SK-N-SH (cell line): Measurements from ENCODE around the gene LGI4. TPM values are rescaled to one million over a fixed set of nuclear protein-coding genes. Genes with fewer than 3 reads are reported as not detected.

Experiments used
- CTCF ChIA-PET: fragments of 300-600, 350-600 bp; formaldehyde crosslinking; extraction: SDS; loops from one replicate; lab custom pipeline; 2021; lab: Yijun Ruan, JAX
- POLR2A ChIA-PET: fragments of 350-600 bp; sonication (Branson Sonifier 250); formaldehyde crosslinking; extraction: SDS; loops from one replicate; lab custom pipeline; 2020; ENCODE audit warnings: antibody characterized with exemption, inconsistent platforms; lab: Yijun Ruan, JAX
- DNase-seq: peaks from one replicate; pipeline ENCODE4 v3.0.0; 2012
- H2AFZ ChIP-seq: fragments of 200-600 bp; sonication (generic); 2 replicates; pipeline ENCODE4 v1.8.1; 2016; ENCODE audit warnings: antibody characterized with exemption, mild to moderate bottlenecking, low read depth
- H3F3A ChIP-seq: fragments of 200-600 bp; sonication (generic); replicated peaks from 2 replicates; pipeline ENCODE3; 2016; ENCODE audit warnings: antibody characterized with exemption, mild to moderate bottlenecking; ENCODE audit not compliant: insufficient read depth
- H3K27ac ChIP-seq, 2 experiments: fragments of 200-500 bp in 1 of 2; fragments of 200-600 bp in 1 of 2; sonication (Bioruptor generic) in 1 of 2; sonication (generic), shearing (Covaris generic) in 1 of 2; 2 replicates each; pipeline versions ENCODE4 v1.5.1 to v1.6.1; 2014 to 2016; ENCODE audit warnings: low read depth in 2 of 2, inconsistent platforms in 1 of 2, low read length in 1 of 2, mild to moderate bottlenecking in 1 of 2, mixed read lengths in 1 of 2
- H3K27me3 ChIP-seq: fragments of 200-600 bp; sonication (generic), shearing (Covaris generic); 2 replicates; pipeline ENCODE4 v1.6.1; 2016; ENCODE audit warnings: mixed run types; ENCODE audit not compliant: insufficient read depth
- H3K36me3 ChIP-seq, 2 experiments: fragments of 200-500 bp in 1 of 2; fragments of 200-600 bp in 1 of 2; sonication (Bioruptor generic) in 1 of 2; sonication (generic) in 1 of 2; replicated peaks in 1 of 2; 2 replicates each; pipeline versions ENCODE3 to v1.5.1; 2014 to 2016; ENCODE audit warnings: low read length in 1 of 2, mild to moderate bottlenecking in 1 of 2; ENCODE audit not compliant: insufficient read depth in 2 of 2, control insufficient read depth in 1 of 2
- H3K4me1 ChIP-seq, 2 experiments: fragments of 200-500 bp in 1 of 2; fragments of 200-600 bp in 1 of 2; sonication (Bioruptor generic) in 1 of 2; sonication (generic), shearing (Covaris generic) in 1 of 2; 2 replicates each; pipeline versions ENCODE4 v1.5.1 to v1.6.1; 2014 to 2016; ENCODE audit warnings: low read depth in 1 of 2, low read length in 1 of 2, mixed run types in 1 of 2; ENCODE audit not compliant: insufficient read depth in 2 of 2, control insufficient read depth in 1 of 2
- H3K4me2 ChIP-seq: fragments of 200-600 bp; sonication (generic), shearing (Covaris generic); 2 replicates; pipeline ENCODE4 v1.6.1; 2017; ENCODE audit warnings: mixed run types
- H3K4me3 ChIP-seq, 2 experiments: fragments of 200-500 bp in 1 of 2; fragments of 200-600 bp in 1 of 2; sonication (Bioruptor generic) in 1 of 2; sonication (generic), shearing (Covaris generic) in 1 of 2; 2 replicates each; pipeline versions ENCODE4 v1.5.1 to v1.8.1; 2014 to 2016; ENCODE audit warnings: low read depth in 2 of 2, inconsistent platforms in 1 of 2, low read length in 1 of 2, mild to moderate bottlenecking in 1 of 2, mixed read lengths in 1 of 2, moderate library complexity in 1 of 2
- H3K79me2 ChIP-seq: fragments of 200-600 bp; sonication (generic); 2 replicates; pipeline ENCODE4 v1.8.1; 2017; ENCODE audit warnings: mild to moderate bottlenecking; ENCODE audit not compliant: insufficient read depth
- H3K9ac ChIP-seq: fragments of 200-600 bp; sonication (generic); 2 replicates; pipeline ENCODE4 v1.6.1; 2017; ENCODE audit warnings: mixed run types
- H3K9me2 ChIP-seq: fragments of 200-600 bp; sonication (generic); 2 replicates; pipeline ENCODE4 v1.6.1; 2017; ENCODE audit warnings: mixed run types
- H3K9me3 ChIP-seq: fragments of 200-600 bp; sonication (generic); 2 replicates; pipeline ENCODE4 v1.6.1; 2017; ENCODE audit warnings: mixed run types, mild to moderate bottlenecking, moderate library complexity
- H4K20me1 ChIP-seq: fragments of 200-600 bp; sonication (generic); 2 replicates; pipeline ENCODE4 v1.6.1; 2017; ENCODE audit warnings: mild to moderate bottlenecking, mixed run types; ENCODE audit not compliant: insufficient read depth
- EZH2phosphoT487 ChIP-seq: fragments of 200-600 bp; sonication (generic); IDR thresholded peaks from 2 replicates; pipeline ENCODE4 v1.6.1; 2017; ENCODE audit warnings: low read depth, mixed run types, mild to moderate bottlenecking, antibody characterized with exemption, moderate library complexity, borderline replicate concordance
- FOSL2 ChIP-seq: IDR thresholded peaks from 2 replicates; pipeline ENCODE4 v1.4.0; 2012; ENCODE audit warnings: low read depth, mild to moderate bottlenecking, moderate library complexity, borderline replicate concordance
- GABPA ChIP-seq: IDR thresholded peaks from 2 replicates; pipeline ENCODE4 v1.4.0; 2012; ENCODE audit warnings: low read depth, mild to moderate bottlenecking
- JUND ChIP-seq: IDR thresholded peaks from 2 replicates; pipeline ENCODE4 v1.4.0; 2012
- SIN3A ChIP-seq: IDR thresholded peaks from 2 replicates; pipeline ENCODE4 v1.6.1; 2012; ENCODE audit warnings: low read depth, mild to moderate bottlenecking, low read length, moderate library complexity, borderline replicate concordance
- TAF1 ChIP-seq: IDR thresholded peaks from 2 replicates; pipeline ENCODE4 v1.6.1; 2012; ENCODE audit warnings: low read depth, mild to moderate bottlenecking, low read length, moderate library complexity, borderline replicate concordance
- TCF12 ChIP-seq: IDR thresholded peaks from 2 replicates; pipeline ENCODE4 v1.4.0; 2012
- TEAD4 ChIP-seq: IDR thresholded peaks from 2 replicates; pipeline ENCODE4 v1.4.0; 2012; ENCODE audit warnings: mild to moderate bottlenecking, borderline replicate concordance; ENCODE audit not compliant: insufficient read depth
- whole genome bisulfite sequencing: methylation state at CpG from one replicate; pipeline ENCODE4 v1.1.6; 2017; ENCODE audit warnings: low lambda C conversion rate; 5-methylcytosine and 5-hydroxymethylcytosine counted together
- polyA plus RNA-seq, 3 experiments: library from polyadenylated mRNA; depleted of rRNA; stranded (reverse); fragments of >200 nt; gene quantifications; 2 replicates each; pipeline ENCODE4 v1.2.3, GENCODE V29; 2012
- TF ChIP-seq, protein P1 (sequence below): IDR thresholded peaks from 2 replicates; pipeline ENCODE4; 2012
- TF ChIP-seq, protein P2 (sequence below): IDR thresholded peaks from 2 replicates; pipeline ENCODE4 v1.4.0; 2012; ENCODE audit warnings: low read depth, borderline replicate concordance
- TF ChIP-seq, protein P3 (sequence below): IDR thresholded peaks from 2 replicates; pipeline ENCODE4 v1.4.0; 2012; ENCODE audit warnings: low read depth
- TF ChIP-seq, protein P4 (sequence below): IDR thresholded peaks from 2 replicates; pipeline ENCODE4 v1.4.0; 2012; ENCODE audit warnings: low read depth, borderline replicate concordance

The LGI4 gene
- polyA plus RNA-seq, 1 of the 3 experiments (the other 2 are of a cell fraction): 0.05 TPM

DNA sequence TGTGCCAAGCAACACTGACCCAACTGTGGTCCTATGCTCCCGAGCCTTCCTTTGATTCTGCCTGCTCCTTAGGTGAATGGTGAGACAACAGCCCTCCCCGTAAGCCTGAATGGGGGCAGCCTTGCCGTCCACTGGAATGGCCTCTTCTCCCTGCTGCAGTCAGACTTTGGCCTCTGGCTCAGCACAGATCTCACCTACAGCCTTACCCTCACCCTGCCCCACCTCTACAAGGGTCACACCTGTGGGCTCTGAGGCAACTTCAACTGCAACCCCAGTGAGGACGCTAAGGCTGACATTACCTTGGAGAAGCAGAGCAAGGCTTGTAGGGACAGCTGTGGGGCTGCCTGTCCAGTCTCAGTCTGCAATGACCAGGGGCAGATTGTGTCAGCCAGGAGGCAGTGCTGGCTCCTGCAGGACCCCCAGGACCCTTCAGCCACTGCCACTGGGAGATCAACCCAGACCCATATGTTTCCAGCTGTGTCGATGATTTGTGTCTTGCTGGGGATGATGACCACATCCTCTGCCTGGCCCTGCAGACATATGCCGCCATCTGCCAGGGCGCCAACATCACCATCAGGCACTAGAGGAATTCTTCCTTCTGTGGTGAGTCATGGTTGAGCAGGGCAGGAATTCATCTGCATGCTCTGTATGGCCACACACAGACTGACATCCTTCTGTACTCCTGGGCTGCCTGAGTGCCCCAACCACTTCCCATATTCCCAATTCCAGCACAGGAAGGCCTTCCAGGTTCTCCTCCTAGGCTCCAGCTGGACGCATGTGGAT lies 46.5 kb downstream of the LGI4 start:
- no peaks in the 10 kb centered on the region for H3K27me3 ChIP-seq
- TF ChIP-seq, protein P1, sequence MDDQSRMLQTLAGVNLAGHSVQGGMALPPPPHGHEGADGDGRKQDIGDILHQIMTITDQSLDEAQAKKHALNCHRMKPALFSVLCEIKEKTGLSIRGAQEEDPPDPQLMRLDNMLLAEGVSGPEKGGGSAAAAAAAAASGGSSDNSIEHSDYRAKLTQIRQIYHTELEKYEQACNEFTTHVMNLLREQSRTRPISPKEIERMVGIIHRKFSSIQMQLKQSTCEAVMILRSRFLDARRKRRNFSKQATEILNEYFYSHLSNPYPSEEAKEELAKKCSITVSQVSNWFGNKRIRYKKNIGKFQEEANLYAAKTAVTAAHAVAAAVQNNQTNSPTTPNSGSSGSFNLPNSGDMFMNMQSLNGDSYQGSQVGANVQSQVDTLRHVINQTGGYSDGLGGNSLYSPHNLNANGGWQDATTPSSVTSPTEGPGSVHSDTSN: peak; percentile 70
- TF ChIP-seq TEAD4 (peak; percentile 58), FOSL2 (peak; percentile 83; the same call in 1 of the 2 replicates), GABPA (no peak), TCF12 (peak; percentile 83), JUND (peak; percentile 54; the same call in 1 of the 2 replicates), SIN3A (peak; percentile 49; the same call in 1 of the 2 replicates)
- TF ChIP-seq, protein P2, sequence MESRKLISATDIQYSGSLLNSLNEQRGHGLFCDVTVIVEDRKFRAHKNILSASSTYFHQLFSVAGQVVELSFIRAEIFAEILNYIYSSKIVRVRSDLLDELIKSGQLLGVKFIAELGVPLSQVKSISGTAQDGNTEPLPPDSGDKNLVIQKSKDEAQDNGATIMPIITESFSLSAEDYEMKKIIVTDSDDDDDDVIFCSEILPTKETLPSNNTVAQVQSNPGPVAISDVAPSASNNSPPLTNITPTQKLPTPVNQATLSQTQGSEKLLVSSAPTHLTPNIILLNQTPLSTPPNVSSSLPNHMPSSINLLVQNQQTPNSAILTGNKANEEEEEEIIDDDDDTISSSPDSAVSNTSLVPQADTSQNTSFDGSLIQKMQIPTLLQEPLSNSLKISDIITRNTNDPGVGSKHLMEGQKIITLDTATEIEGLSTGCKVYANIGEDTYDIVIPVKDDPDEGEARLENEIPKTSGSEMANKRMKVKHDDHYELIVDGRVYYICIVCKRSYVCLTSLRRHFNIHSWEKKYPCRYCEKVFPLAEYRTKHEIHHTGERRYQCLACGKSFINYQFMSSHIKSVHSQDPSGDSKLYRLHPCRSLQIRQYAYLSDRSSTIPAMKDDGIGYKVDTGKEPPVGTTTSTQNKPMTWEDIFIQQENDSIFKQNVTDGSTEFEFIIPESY: no peak
- TF ChIP-seq, protein P3, sequence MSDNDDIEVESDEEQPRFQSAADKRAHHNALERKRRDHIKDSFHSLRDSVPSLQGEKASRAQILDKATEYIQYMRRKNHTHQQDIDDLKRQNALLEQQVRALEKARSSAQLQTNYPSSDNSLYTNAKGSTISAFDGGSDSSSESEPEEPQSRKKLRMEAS: peak; percentile 26; the same call in 1 of the 2 replicates
- H3K27ac ChIP-seq: peak overlapping the region in 1 of 2 experiments; percentile 20; a peak in 2 of 4 replicates
- H3K9me2 ChIP-seq: no peaks in the 10 kb centered on the region
- no peaks in the 10 kb centered on the region for H3K79me2 ChIP-seq
- no peak for DNase-seq
- H3K9me3 ChIP-seq: no peaks in the 10 kb centered on the region
- WGBS: 48% methylated on average over 8 of the region's 8 CpGs
- H3K4me2 ChIP-seq: 0 out of 2 replicates have a peak overlapping the region, but pooled peaks have one; percentile 19
- no peak overlapping the region for H3K4me3 ChIP-seq
- POLR2A ChIA-PET: no interaction called here
- CTCF ChIA-PET: interaction anchor here (0.8 to 3.1 kb wide), 6 partner anchors 21 to 47 kb away, joined by 3 to 30 read pairs (median 4); no protein-coding TSS in a partner anchor
- H4K20me1 ChIP-seq: no peaks in the 10 kb centered on the region
- peak overlapping the region; percentile 35; the same call in 1 of the 2 replicates for H2AFZ ChIP-seq
- H3K4me1 ChIP-seq: peaks cover 6 to 10% of the 10 kb centered on the region in 2 experiments; a peak in 2 of 4 replicates
- no peaks in the 10 kb centered on the region for H3K36me3 ChIP-seq
- no peak overlapping the region for H3K9ac ChIP-seq
- no peaks in the 10 kb centered on the region for H3F3A ChIP-seq

DNA sequence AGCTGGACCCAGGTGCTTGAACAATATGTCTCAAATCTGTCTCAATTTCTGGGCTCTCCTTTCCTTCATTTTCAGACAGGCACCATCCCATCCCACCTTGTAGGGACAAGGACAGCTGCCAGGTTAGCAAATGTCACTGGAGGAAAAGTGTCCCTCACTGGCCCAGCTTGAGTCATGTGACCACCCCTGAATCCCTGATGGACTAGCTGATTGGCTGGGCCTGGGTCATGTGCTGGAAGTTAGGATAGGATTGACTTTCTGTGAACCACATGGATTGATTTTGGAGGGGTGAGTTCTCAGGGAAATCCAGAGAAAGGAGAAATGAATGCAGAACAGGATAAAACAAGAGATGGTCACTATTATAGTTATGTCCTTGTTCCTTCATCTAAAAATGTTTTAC lies 47.5 kb downstream of the LGI4 start:
- POLR2A ChIA-PET: no interaction called here
- Histone ChIP-seq H3K27ac (no peak overlapping the region), H3K4me1 (peaks cover 3 to 10% of the 10 kb centered on the region in 2 experiments; a peak in 2 of 4 replicates), H3K79me2 (no peaks in the 10 kb centered on the region), H3F3A (no peaks in the 10 kb centered on the region), H4K20me1 (no peaks in the 10 kb centered on the region), H3K9me2 (no peaks in the 10 kb centered on the region), H3K27me3 (no peaks in the 10 kb centered on the region), H3K9ac (no peak overlapping the region), H3K36me3 (no peaks in the 10 kb centered on the region), H3K9me3 (no peaks in the 10 kb centered on the region), H3K4me2 (no peak overlapping the region), H3K4me3 (no peak overlapping the region), H2AFZ (no peak overlapping the region)
- CTCF ChIA-PET: interaction anchor here (0.7 to 3.1 kb wide), 4 partner anchors 20 to 48 kb away, joined by 3 to 30 read pairs (median 8); no protein-coding TSS in a partner anchor
- DNase-seq: no peak
- TF ChIP-seq TAF1 (no peak), EZH2phosphoT487 (no peak)
- TF ChIP-seq, protein P4, sequence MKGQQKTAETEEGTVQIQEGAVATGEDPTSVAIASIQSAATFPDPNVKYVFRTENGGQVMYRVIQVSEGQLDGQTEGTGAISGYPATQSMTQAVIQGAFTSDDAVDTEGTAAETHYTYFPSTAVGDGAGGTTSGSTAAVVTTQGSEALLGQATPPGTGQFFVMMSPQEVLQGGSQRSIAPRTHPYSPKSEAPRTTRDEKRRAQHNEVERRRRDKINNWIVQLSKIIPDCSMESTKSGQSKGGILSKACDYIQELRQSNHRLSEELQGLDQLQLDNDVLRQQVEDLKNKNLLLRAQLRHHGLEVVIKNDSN: peak; percentile 58; the same call in 1 of the 2 replicates
